GM10266 (cell line): ENCODE data around the gene EHMT1.
A peak's percentile ranks its signal among the peaks of the same experiment; 100 is the strongest.
"Not testable (repeated sequence)": the region's sequence is repeated elsewhere in the genome, so short reads cannot be mapped to it uniquely, and the experiment has no call there.

Source experiments
- DNase-seq: peaks from one replicate; pipeline ENCODE4 v3.0.0; 2012; ENCODE audit errors: extremely low spot score
- CTCF ChIP-seq: IDR thresholded peaks from 2 replicates; pipeline ENCODE4 v1.5.1; 2012; ENCODE audit warnings: mild to moderate bottlenecking, low read depth; ENCODE audit not compliant: control insufficient read depth, insufficient read depth; ENCODE audit errors: missing control alignments

Gene EHMT1

DNA sequence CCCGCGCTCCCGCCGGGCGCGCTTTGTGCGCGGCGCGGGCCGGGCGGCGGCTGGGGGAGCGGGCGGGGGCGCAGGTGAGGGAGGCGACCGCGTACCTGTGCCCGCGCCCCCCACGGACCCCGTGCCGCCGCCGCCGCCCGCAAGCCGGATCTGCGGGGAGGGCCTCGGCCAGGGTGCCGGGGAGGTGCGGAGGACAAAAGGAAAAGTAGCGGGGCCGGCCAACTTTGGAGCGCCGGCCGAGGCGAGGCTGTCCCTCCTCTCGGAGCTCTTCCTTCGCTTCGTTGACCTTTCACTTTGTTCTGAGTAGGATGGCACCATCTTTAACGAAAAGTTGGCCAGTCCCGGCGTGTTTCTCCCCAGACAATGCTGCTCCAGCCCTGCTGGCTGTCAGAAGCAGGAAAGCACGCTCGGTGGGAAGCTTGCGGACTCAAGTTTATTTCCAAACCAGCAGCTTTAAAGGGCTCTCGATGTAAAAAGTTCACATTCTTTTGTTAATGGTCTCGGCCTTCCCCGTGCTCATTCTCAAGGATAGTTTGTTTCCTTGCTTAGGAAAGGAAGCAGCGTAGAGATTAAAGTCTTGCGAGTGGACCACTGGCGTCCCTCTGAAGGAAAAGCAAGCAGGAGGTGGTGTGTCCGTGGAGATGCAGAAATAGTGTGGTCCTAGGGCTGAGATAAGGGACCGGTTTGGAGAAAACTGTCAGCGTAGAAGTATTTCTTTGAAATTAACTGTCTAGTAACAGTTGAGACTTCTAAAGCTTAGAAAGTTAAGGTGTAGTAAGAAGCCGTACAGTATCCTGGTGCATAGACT, 639 bp downstream of the EHMT1 start:
- DNase-seq: peak; percentile 72
- no peak for TF ChIP-seq CTCF

DNA sequence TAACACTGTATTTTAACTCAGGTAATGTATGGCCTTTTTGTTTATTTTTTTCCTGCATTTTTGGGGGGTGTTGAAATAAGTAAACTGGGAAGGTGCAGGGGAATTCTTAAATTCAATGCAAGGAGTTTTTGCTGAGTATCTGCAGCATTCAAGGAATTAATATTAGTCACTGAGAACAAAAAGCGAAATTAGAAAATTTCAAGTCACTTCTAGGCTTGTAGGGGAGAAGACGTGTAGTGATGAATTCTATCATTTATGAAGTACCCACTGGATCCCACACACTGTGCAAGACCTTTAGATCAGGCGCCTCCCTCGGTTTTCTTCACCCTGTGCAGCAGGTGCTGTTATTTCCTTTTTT, 1.2 kb downstream of the EHMT1 start:
- no peak for TF ChIP-seq CTCF
- DNase-seq: no peak

DNA sequence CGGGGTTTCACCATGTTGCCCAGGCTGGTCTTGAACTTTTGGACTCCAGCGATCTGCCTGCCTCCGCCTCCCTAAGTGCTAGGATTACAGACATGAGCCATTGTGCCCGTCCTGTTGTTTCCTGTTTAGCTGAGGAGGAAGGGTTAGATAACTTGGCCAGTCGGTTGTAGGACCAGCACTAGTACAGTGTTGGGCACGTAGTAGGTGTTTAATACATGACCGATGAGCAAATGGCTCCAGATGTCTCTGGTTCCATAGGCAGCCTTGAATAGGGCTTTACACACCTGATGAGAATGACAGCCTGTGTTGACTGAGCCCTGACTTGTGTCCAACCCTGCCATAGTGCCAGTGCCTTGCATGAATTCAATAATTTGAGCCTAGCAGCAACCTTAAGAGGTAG, 1.8 kb downstream of the EHMT1 start:
- DNase-seq: no peak

DNA sequence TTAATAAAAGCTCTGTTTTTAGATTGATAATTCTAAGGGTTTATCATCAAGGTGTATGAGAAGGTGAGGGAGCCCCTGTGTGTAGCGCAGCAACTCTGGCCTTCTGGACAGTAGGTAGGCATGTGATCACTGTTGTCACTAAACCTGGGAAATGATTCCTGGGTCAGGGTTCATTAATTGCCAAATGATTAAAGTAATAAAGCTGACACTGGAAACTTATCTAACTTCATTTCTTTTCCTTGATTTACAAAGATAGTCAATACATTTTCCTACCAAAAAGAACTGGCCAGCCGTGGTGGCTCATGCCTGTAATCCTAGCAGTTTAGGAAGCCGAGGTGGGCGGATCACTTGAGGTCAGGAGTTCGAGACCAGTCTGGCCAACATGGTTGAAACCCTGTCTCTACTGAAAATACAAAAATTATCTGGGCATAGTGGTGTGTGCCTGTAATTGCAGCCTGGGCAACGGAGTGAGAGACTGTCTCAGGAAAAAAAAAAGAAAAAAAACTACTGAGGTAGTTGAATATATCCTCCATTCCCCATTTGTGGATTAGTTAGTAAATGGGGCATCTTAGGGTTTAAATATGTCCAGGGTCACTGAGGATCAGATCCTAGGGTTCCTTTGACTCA, 2.4 kb downstream of the EHMT1 start:
- peak; percentile 9 for TF ChIP-seq CTCF
- no peak for DNase-seq

More for the DNA sequence above, 1.8 kb downstream of the EHMT1 start:
- TF ChIP-seq CTCF: no peak

DNA sequence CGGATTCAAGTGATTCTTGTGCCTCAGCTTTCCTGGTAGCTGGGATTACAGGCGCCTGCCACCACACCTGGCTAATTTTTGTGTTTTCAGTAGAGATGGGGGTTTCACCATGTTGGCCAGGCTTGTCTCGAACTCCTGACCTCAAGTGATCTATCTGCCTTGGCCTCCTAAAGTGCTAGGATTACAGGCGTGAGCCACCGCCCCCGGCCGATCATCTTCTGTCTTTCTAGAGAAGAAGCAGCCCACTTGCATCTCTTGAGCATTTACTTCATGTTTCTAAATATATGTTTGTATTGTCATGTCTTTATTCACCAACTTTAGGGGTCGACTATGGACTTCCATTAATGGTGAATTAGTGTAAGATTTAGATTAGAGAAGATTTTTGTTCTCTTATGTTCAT, 3.4 kb downstream of the EHMT1 start:
- not testable (repeated sequence) for DNase-seq

DNA sequence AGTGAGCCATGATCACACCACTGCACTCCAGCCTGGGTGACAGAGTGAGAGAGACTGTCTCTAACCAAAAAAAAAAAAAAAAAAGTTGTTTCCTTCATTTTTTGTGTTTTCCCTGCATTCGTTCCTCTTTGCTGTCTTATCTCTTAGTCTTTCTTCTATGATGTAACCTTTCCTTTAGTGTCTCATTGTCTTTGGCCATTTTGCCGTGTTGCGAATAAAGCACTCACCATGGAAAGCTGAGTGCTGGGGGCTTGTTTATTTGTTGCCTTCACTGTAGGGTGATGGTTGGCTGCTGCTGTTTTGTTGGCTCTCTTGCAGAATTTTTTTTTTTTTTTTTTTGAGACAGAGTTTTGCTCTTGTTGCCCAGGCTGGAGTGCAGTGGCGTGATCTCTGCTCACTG, 7.7 kb downstream of the EHMT1 start:
- no peak for DNase-seq
- TF ChIP-seq CTCF: no peak

- not testable (repeated sequence) for DNase-seq
Observed at GRCh38 chr9:137627406-137627805, 8.6 kb downstream of the EHMT1 start.

GRCh38 chr9:137630126-137630525, 11.3 kb downstream of the EHMT1 start:
- DNase-seq: no peak
- TF ChIP-seq CTCF: no peak
